HepG2 (cell line): ENCODE data around the gene LAS1L. TPM values are rescaled to one million over a fixed set of nuclear protein-coding genes. Genes with fewer than 3 reads are reported as not detected.
"Not testable (repeated sequence)": the region's sequence is repeated elsewhere in the genome, so short reads cannot be mapped to it uniquely, and the experiment has no call there.

Source experiments
- ATAC-seq: fragments of 200-7000 bp; cut with Tn5 transposase; 3 replicates; pipeline ENCODE4 v1.9.1; 2020; ENCODE audit warnings: mild to moderate bottlenecking, moderate library complexity
- BruUV-seq: library from RNA; stranded (reverse); fragments of 400-500 nt; replicated peaks from 2 replicates; lab custom pipeline; 2021; lab: Mats Ljungman, UMichigan
- CTCF ChIA-PET: fragments of 300-600 bp; formaldehyde crosslinking; extraction: SDS; loops from one replicate; lab custom pipeline; 2021; ENCODE audit warnings: low total read pairs, inconsistent platforms, low intra/inter-chr PET ratio; lab: Yijun Ruan, JAX
- POLR2A ChIA-PET: fragments of 350-600 bp; sonication (Branson Sonifier 250); formaldehyde crosslinking; loops from one replicate; lab custom pipeline; 2020; ENCODE audit warnings: antibody characterized with exemption, inconsistent platforms; lab: Yijun Ruan, JAX
- DNase-seq: peaks from one replicate; pipeline ENCODE4 v3.0.0-alpha.2; 2015; ENCODE audit warnings: low spot score
- FAIRE-seq: peaks from 3 replicates; lab custom pipeline; 2011; peaks lifted over from hg19 to GRCh38; lab: Jason Lieb, UNC
- H2AFZ ChIP-seq: one replicate; pipeline ENCODE4 v1.6.1; 2011; ENCODE audit warnings: low read length, inconsistent platforms
- H3K27ac ChIP-seq: fragments of 300-600 bp; 3 replicates; pipeline ENCODE4 v1.8.0; 2011; ENCODE audit warnings: mixed run types, mild to moderate bottlenecking, mixed read lengths, low read length, inconsistent platforms; ENCODE audit not compliant: insufficient read depth; ENCODE audit errors: extremely low read length
- H3K27me3 ChIP-seq, 2 experiments: fragments of 200-600 bp in 1 of 2; 2 replicates in 1 of 2; 3 replicates in 1 of 2; pipeline versions ENCODE4 v1.6.0 to v1.8.0; 2011; ENCODE audit warnings: low read length in 2 of 2, mild to moderate bottlenecking in 2 of 2, moderate library complexity in 2 of 2, inconsistent platforms in 1 of 2; ENCODE audit not compliant: insufficient read depth in 2 of 2, control insufficient read depth in 1 of 2
- H3K36me3 ChIP-seq, 2 experiments: fragments of 200-600 bp in 1 of 2; replicated peaks in 1 of 2; 2 replicates in 1 of 2; 3 replicates in 1 of 2; pipeline versions ENCODE4 v1.5.1 to v1.8.0; 2011; ENCODE audit warnings: low read length in 2 of 2, inconsistent platforms in 1 of 2; ENCODE audit not compliant: insufficient read depth in 2 of 2, control insufficient read depth in 1 of 2
- H3K4me1 ChIP-seq: 2 replicates; pipeline ENCODE4 v1.5.1; 2012; ENCODE audit warnings: low read length, inconsistent platforms; ENCODE audit not compliant: insufficient read depth
- H3K4me2 ChIP-seq: 2 replicates; pipeline ENCODE4 v1.6.0; 2011; ENCODE audit warnings: low read depth, low read length, inconsistent platforms
- H3K4me3 ChIP-seq, 3 experiments: fragments of 200-600 bp in 1 of 3; sonication (generic), shearing (Covaris generic) in 1 of 3; replicated peaks in 1 of 3; 2 replicates each; pipeline ENCODE4 v1.5.1; 2011 to 2016; ENCODE audit warnings: low read length in 3 of 3, inconsistent platforms in 2 of 3, low read depth in 2 of 3, mild to moderate bottlenecking in 2 of 3, control low read depth in 1 of 3, mixed read lengths in 1 of 3; ENCODE audit not compliant: insufficient read depth in 1 of 3
- H3K79me2 ChIP-seq: one replicate; pipeline ENCODE4 v1.6.1; 2011; ENCODE audit warnings: low read length, inconsistent platforms; ENCODE audit not compliant: insufficient read depth
- H3K9ac ChIP-seq: 2 replicates; pipeline ENCODE4 v1.6.0; 2011; ENCODE audit warnings: mild to moderate bottlenecking, low read depth, low read length, inconsistent platforms; ENCODE audit not compliant: insufficient read depth
- H3K9me3 ChIP-seq: 2 replicates; pipeline ENCODE4 v1.5.1; 2012; ENCODE audit warnings: mild to moderate bottlenecking, low read length
- H4K20me1 ChIP-seq: 2 replicates; pipeline ENCODE4 v1.6.0; 2011; ENCODE audit warnings: inconsistent platforms, mild to moderate bottlenecking, low read length, moderate library complexity; ENCODE audit not compliant: insufficient read depth
- GTF2F1 ChIP-seq: fragments of 150-350 bp; IDR thresholded peaks from 2 replicates; pipeline ENCODE4 v1.6.1; 2014; ENCODE audit warnings: low read length
- HINFP ChIP-seq: sonication (generic); formaldehyde crosslinking; IDR thresholded peaks from 2 replicates; pipeline ENCODE4 v1.4.0; 2020; ENCODE audit warnings: low read depth, mild to moderate bottlenecking, missing genetic modification reagents
- MBD4 ChIP-seq: IDR thresholded peaks from 2 replicates; pipeline ENCODE4 v1.6.1; 2012; ENCODE audit warnings: low read length, inconsistent platforms, borderline replicate concordance
- SALL2 ChIP-seq: sonication (generic); formaldehyde crosslinking; IDR thresholded peaks from 2 replicates; pipeline ENCODE4 v1.8.1; 2023; ENCODE audit warnings: mild to moderate bottlenecking, missing genetic modification reagents, inconsistent platforms
- ZIK1 ChIP-seq: sonication (generic); formaldehyde crosslinking; IDR thresholded peaks from 2 replicates; pipeline ENCODE4 v1.5.0; 2020; ENCODE audit warnings: mild to moderate bottlenecking, low read depth, missing genetic modification reagents, borderline replicate concordance
- ZKSCAN1 ChIP-seq: fragments of 150-350 bp; IDR thresholded peaks from 2 replicates; pipeline ENCODE4 v1.6.1; 2014; ENCODE audit warnings: low read length
- ZNF234 ChIP-seq: sonication (generic); formaldehyde crosslinking; conservative IDR thresholded peaks from 2 replicates; pipeline ENCODE4 v1.5.1; 2020; ENCODE audit warnings: mild to moderate bottlenecking, missing genetic modification reagents
- ZNF350 ChIP-seq: sonication (generic); formaldehyde crosslinking; IDR thresholded peaks from 2 replicates; pipeline ENCODE4 v1.4.0; 2020; ENCODE audit warnings: mild to moderate bottlenecking, low read depth, missing genetic modification reagents, borderline replicate concordance
- ZNF510 ChIP-seq: sonication (generic); formaldehyde crosslinking; IDR thresholded peaks from 2 replicates; pipeline ENCODE4 v1.4.0; 2020; ENCODE audit warnings: low read depth, mild to moderate bottlenecking, missing genetic modification reagents
- WGBS: methylation state at CpG from one replicate; pipeline ENCODE4 v1.1.6; 2017; ENCODE audit warnings: low lambda C conversion rate; 5-methylcytosine and 5-hydroxymethylcytosine counted together
- in situ Hi-C: cut with HindIII; loops from 2 replicates; pipeline ENCODE4 v1.10.0; 2017; ENCODE audit warnings: low pct_unique_long_range_greater_than_20kb; ENCODE audit not compliant: extremely low pct_ligation_motif_present
- intact Hi-C: fragments of 100-400 bp; cut with micrococcal nuclease; formaldehyde crosslinking; loops from one replicate; pipeline ENCODE4 v1.10.0; 2022; ENCODE audit not compliant: unreplicated experiment
- polyA plus RNA-seq, 8 experiments: library from polyadenylated mRNA; depleted of rRNA in 3 of 8; stranded (reverse) in 7 of 8; unstranded in 1 of 8; fragments of >200 nt; fragmentation: Illumina TruSeq in 4 of 8; extraction: Trizol in 4 of 8; gene quantifications; 2 replicates each; pipeline versions ENCODE4 v1.2.1 to v1.2.3, GENCODE V29; 2011 to 2016; ENCODE audit warnings: low read depth in 4 of 8, missing spikeins in 1 of 8, mixed read lengths in 1 of 8; ENCODE audit not compliant: insufficient read depth in 1 of 8
- total RNA-seq, 5 experiments: library from RNA; depleted of rRNA; stranded (reverse); fragments of >200 nt; fragmentation: Illumina TruSeq; extraction: Trizol; gene quantifications; 2 replicates each; pipeline ENCODE4 v1.2.3, GENCODE V29; 2016; ENCODE audit warnings: low read depth in 1 of 5

LAS1L gene
- total and polyA plus RNA-seq, 2 of the 13 experiments (the other 11 are each of a cell fraction or from before 2014, with no cell fraction given): 18.1 to 33.3 TPM

- intact Hi-C loops, H3K4me1 ChIP-seq, DNase-seq, H3K27ac ChIP-seq, H3K9me3 ChIP-seq, in situ Hi-C loops, CTCF ChIA-PET, H2AFZ ChIP-seq, H3K36me3 ChIP-seq, H3K4me2 ChIP-seq, FAIRE-seq, H3K79me2 ChIP-seq, POLR2A ChIA-PET, BruUV-seq, H4K20me1 ChIP-seq, H3K27me3 ChIP-seq, ATAC-seq, H3K4me3 ChIP-seq, H3K9ac ChIP-seq: not testable (repeated sequence)
- 0% methylated on average over 1 of the region's 1 CpG for WGBS
Measured at GRCh38 chrX:65562850-65563249, 28.3 kb upstream of the LAS1L start.

- TF ChIP-seq GTF2F1 (no peak), ZNF510 (CRISPR knock-in tag) (no peak), ZNF350 (no peak), SALL2 (CRISPR knock-in tag) (no peak), MBD4 (no peak), ZKSCAN1 (no peak), ZIK1 (CRISPR knock-in tag) (no peak), HINFP (CRISPR knock-in tag) (no peak), ZNF234 (no peak)
- TF ChIP-seq, all 625 proteins: peak for 0
- no peak overlapping the region for H3K4me2 ChIP-seq
- no CpG with 5 or more reads among the region's 62 CpGs for WGBS
- ChIA-PET CTCF (no interaction called here), POLR2A (no interaction called here)
- intact Hi-C loops: no loop called here
- no peaks in the 10 kb centered on the region for H3K4me1 ChIP-seq
- no peaks in the 10 kb centered on the region for H3K27me3 ChIP-seq
- H3K9me3 ChIP-seq: no peaks in the 10 kb centered on the region
- ATAC-seq (no peak), FAIRE-seq (no peak), DNase-seq (no peak)
- H2AFZ ChIP-seq: no peak overlapping the region
- H3K4me3 ChIP-seq: no peak overlapping the region
- no peak overlapping the region for H3K9ac ChIP-seq
- in situ Hi-C loops: no loop called here
- BruUV-seq: no TSS peak
- no peak overlapping the region for H3K27ac ChIP-seq
- no peaks in the 10 kb centered on the region for H3K79me2 ChIP-seq
- H3K36me3 ChIP-seq: no peaks in the 10 kb centered on the region
- H4K20me1 ChIP-seq: no peaks in the 10 kb centered on the region
Measured at GRCh38 chrX:65551489-65552339, 17.1 kb upstream of the LAS1L start.
